Hypothalamus (tissue), 51 donors: ENCODE data around the gene ZBED3.
"Not testable (repeated sequence)": the region's sequence is repeated elsewhere in the genome, so short reads cannot be mapped to it uniquely, and the experiment has no call there.

ENCODE experiments used
- DNase-seq, 51 donors: peaks; one replicate each; lab custom pipeline; 2025; lab: John Stamatoyannopoulos, UW

Gene ZBED3, protein sequence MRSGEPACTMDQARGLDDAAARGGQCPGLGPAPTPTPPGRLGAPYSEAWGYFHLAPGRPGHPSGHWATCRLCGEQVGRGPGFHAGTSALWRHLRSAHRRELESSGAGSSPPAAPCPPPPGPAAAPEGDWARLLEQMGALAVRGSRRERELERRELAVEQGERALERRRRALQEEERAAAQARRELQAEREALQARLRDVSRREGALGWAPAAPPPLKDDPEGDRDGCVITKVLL

DNA sequence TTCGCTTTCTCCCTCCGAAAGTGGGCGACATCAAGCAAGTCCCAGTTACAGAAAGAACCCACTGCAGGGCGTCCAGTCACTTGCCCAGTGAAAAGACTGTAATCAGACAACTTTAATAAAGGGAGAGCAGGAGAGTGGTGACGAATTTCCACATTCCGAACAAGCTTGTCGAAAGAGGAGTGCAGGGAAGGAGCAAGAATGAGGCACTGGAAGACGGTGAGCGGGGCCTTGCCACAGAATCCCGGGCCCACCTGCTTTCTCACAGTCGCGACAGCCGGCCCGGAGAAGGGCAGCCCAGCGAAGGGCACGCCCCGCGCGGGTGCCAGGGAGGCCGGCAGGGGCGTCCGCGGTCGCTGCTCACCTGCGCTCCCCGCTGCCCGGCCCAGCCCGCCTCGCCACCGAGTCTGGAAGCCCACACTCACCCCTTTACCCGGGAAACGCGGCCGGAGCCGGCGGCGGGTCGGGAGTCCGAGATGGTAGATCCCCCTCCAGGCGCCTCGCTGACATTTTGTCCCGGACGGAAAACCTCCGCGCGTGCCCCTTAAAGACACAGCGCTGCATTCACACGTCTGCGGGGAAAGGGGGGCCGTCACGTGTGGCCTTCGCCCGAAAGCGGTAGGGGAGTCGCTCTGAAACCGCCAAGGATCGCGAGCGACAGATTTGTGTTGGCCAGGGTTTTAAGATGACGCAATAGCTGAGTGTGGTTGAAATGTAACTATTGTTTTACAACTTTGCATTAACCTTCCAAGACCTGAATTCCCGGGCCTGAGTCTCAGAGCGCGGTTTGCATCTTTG, at the start of gene ZBED3:
TSS of gene ZBED3 (minus strand) at position 597 of the 795 bp plus-strand sequence. CDS start 9,407 bp downstream, outside the sequence.
- DNase-seq, result peak in 49 of 51 donors; percentile 26 to 87 (median 64)

DNA sequence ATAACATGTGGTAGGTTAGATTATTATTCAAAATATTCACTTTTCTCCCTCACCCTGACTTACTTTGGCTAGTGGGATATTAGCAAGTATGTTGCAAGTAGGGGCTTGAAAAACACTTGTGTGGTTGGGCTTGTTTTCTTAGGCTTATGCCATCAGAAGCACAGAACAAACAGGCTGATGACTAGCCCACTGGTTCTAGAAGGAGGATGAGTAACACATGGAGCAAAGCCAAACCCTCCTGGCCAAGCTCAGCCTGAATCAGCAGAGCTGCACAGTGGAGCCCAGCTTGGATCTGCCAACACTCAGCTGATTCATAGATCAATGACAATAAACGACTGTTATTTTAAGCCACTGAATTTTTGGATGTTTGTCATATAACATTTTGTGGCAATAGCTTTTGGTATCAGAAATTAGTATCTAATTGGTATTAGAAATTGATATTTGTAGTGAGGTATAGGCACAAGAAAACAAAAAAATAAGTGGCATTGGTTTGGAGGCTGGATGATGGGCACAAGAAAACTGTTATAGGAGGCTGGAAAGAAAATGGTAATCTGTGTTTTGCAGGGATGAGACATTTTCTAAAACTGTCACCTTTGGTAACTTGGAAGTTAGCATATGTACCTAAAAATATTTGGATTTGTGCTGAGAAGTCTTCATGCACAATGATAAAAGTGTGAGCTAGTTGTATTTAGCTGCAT, 46.1 kb upstream of the ZBED3 start:
- DNase-seq, result peak in 40 of 51 donors; percentile 6 to 88 (median 63)

DNA sequence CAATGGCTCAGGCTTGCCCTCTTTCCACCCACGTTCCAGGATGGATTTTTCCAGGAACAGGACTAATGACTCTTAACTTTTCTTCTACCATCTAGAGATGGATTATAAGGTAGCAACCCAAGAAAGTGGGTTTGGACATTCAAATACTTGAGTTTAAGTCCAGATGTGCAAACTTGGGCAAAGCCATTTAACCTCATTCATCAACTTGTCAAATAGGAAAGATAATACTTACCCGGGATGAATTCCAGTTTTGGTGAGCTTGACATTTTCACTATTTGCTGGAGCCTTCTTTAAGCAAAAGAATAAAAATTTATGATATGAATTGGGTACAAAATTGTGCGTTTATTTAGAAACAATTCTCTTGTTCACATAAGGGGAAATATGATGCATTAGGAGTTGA, 44.3 kb upstream of the ZBED3 start:
- no peak for DNase-seq

DNA sequence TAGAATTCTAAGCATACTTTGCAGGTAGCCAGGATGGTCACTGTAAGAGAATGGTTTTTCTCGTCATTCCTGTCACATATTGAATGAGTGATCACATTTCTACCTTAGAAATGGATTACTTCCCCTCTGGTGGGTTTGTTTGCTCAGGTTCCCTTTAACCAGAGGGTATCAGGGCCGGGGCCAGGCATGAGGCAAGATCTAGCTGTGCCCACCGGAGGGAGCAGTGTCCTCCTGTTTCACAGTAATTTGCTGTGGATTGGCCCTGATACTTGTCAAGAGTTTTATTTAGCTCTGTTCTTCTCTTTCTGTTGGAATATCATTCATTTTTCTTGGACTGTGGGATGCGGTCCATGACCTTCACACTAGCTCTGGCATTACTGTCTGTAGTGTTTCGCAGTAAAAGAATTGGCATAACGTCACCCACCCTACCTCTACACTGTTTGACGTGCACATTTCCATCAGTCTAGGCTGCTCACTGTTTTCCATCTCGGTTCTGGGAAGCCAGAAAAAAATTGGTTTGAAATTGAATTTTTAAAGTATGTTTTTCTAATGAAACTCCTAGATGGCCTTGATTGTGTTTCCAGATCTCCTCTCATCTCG, 42.4 kb upstream of the ZBED3 start:
- DNase-seq, result peak in 18 of 51 donors; percentile 2 to 29 (median 10)

DNA sequence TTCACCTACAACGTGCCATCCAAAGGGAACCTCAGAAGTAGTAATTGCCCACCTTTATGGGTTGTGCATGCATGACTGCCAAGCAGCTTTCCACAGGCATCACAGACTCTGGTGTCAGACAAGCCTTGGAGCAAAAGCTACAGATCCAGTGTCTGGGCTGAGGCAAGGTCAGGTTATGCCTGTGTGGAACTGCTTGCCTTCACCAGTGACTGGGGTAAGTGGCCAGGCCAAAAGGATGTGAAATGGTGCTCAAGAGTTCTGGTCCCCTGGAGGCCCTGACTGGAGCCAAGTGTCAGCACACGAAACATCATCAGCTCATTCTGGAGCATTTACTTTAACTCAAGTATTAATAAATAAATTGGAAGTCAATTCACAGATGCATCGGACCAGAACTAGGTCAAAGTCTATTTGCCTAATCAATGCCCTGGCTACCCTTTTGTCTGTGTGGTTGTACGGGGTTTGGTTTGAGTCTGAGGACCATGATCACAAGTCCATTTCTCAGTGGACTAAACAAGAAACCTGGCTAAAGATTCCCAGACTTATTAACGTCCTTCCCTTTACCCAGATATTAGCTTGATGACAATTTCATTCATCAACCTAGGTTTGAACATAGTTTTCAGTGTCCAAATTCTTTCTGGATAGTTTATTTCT, 41.5 kb upstream of the ZBED3 start:
- no peak for DNase-seq

DNA sequence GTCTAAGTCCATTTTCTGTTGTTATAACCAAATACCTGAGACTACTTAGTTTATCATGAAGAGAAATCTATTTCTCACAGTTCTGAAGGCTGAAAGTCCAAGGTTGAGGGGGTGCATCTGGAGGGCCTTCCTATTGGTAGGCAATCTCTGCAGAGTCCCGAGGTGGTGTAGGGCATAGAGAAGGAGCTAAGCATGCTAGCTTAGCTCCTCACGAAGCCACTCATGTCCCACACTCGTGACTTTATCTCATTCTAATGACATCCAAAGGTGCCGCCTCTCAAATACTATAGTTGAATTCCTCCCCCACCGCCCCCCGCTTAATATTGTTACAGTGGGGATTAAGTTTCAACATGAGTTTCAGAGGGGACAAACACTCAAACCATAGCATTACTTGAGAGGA, 36.0 kb upstream of the ZBED3 start:
- DNase-seq, result no peak

DNA sequence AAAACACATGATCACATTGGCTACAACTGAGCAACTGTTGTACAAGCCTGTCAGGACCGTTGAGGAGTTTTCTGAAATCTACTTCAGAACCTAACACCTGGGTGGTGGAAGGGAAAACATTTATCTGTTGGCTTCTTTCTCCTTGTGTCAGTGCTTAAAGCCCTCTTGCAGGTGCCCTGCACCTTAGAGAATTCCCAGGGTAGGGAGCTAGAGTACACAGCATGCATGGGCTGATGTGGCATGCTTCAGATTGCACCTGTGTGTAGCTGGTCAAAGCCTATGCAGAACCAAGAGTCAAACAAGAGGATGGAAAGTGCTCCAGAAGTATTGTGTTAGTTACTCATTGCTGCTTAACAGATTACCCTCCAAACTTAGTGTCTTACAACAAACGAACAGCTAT, 33.6 kb upstream of the ZBED3 start:
- DNase-seq, result no peak

DNA sequence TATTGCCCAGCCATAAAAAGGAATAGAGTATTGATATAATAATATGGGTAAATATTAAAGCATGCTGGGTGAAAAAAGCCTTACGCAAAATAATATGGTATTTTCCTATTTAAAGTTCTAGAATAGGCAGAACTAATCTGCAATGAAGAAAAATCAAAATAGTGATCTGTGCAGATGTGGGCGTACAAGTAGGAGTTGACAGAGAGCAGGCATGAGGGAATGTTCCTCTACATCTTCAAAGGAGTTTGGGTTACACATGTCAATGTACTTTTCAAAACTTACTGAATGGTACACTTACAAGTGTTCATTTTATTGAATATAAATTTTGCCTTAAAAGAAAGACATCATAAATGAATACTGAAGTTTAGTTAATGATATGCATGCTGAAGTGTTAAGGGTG, 33.0 kb upstream of the ZBED3 start:
- no peak for DNase-seq

DNA sequence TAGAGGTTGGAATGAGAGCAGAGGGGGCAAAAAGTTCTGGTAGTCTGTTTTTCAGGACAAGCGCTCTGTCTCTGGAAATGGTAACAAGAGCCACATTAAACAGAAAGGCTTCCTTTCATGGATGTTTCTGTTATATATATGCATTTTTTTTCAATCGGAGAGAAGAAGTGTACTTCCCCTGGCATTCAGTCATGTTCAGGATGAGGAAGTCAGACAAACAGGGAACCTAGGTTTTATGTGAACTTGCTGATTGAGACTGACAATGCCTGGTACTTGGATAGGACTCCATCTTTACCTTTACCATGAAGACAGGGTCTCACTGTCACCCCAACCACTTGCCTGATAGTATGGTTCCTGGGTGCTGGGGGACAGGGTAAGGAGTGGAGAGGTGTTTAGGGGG, 30.1 kb upstream of the ZBED3 start:
- DNase-seq, result no peak

DNA sequence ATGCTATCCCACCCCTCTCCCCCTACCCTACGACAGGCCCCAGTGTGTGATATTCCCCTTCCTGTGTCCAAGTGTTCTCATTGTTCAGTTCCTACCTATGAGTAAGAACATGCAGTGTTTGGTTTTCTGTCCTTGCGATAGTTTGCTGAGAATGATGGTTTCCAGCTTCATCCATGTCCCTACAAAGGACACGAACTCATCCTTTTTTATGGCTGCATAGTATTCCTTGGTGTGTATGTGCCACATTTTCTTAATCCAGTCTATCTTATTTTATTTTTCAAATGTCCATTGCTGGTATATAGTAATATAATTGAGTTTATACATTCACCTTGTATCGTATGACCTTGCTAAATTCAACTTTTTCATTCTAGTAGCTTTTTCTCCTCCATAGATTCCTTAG, 19.9 kb upstream of the ZBED3 start:
- not testable (repeated sequence) for DNase-seq

DNA sequence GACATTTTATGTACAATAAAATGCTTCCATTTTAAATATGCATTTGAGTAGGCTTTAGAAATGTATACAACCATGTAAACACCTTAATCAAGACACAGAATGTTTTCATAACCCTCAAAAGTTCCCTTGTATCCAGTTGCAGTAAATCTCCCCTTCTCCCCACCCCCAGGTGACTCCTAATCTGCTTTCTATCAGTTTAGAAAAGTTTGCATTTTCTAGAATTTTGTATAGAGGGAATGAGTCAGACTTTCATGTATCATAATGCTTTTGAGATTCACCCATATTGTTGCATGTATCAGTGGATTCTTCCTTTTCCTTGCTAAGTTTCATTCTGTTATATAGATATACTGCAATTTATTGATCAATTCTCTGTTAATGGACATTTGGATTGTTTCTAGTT, 17.7 kb upstream of the ZBED3 start:
- no peak for DNase-seq

DNA sequence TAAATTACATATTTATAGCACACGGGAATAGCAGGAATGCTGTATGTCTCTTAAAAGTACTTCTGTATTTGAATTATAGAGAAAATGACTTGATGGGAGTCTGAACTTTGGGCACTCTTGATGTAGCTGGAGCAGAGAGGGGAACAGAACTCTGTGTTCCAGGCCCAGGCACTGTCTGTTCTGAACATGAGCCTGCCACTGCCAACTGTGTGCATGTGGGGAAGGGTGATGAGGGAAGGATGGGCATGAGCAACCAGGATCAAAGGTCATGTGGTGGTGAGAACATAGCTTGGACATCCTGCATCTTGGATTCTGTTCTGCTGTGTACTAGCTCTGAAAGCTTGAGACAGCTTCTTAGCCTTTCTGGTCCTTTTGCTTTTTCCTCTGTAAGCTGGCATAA, 16.4 kb upstream of the ZBED3 start:
- no peak for DNase-seq

DNA sequence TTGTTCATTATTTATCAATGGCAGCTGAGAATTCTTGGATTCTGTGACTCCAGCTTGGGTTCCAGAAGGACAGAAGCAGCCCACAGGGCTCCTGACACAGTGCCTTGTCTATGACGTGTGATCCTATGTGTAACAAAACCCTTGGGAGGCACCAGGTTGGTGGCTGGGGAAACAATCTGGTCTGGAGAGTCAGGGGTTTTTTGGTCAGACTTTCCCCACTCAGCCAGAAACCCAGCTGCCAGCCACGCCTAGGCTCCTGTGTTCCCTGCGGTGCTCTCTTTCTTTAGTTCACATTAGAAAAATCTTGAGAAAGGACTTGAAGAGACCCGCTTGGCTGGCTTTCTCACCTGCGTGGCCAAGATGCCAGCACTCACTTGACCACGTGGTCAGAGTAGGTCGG, 15.5 kb upstream of the ZBED3 start:
- DNase-seq, result no peak

DNA sequence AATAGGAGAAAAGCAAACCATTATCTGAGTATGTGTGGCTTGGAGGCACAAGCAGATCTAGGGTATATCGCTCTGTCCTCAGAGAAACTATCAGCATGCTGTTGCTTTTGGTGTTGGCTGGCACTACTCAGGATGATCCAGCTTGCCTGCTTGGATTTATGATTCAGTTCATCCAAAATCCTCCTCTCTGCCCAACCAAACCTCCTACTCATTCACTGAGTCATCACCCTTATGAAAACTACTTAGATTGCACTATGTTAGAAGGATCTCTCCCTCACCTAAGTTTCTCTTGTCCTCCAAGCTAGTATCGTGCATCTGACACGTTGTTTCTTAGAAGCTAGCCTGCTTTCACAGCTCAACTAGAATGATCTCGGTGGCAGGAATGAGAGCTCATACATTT, 14.2 kb upstream of the ZBED3 start:
- peak in 2 of 51 donors; percentile 18 to 56 for DNase-seq

DNA sequence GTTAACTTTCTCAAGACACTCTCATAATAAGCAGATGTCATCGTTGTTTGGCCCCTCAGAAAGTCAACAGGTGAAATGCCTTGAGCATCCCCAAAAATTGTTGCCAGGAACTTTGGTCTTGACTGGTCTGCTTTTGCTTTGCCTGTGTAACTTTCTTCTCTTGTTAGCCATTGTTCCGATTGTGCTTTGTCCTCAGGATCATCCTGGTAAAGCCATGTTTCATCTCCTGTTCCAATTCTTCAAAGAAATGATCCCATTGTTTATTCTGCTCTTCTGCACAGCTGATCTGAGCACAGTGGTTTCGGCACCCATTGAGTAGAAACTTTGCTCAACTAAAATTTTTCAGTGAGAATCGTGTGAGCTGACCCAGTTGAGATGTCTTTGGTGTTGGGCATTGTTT, 8.1 kb upstream of the ZBED3 start:
- DNase-seq, result peak in 3 of 51 donors; percentile 5 to 23 (median 23)

DNA sequence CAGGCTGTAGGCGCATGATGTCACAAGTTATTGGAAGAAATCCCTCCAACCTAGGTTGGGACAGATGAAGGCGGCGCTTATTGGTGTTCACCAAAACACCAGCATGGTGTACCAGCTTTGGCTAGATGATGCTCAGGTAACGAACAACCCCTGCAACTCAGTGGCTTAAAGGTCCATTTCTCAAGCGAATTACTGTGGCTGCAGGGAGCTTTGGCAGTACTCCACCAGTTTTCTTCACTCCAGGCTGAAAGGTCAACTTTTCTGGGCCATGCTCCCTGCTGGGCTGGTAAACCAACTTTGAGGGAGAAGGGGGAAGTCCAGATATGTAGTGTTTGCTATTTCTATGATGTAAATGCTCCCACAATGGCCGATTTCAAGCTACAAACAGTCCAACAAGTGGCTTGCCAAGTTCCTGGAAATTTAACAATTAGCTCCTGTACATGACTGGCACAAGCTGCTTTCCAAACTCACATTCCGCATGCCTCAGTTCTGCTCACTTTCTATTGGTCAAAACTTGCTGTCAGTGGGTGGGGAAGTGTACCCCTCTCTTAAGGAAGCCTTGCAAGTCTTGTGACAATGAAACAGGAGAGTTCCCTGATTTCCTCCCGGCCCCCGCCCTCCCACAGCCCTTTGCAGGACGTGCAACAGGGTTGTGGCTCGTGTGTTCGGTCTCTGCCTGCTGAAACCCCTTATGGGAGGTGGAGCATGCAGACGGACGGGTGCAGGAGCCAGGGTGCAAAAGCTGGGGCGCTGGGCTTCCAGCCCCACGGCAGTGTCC, 588 bp upstream of the ZBED3 start:
- peak in 29 of 51 donors; percentile 11 to 82 (median 40) for DNase-seq

DNA sequence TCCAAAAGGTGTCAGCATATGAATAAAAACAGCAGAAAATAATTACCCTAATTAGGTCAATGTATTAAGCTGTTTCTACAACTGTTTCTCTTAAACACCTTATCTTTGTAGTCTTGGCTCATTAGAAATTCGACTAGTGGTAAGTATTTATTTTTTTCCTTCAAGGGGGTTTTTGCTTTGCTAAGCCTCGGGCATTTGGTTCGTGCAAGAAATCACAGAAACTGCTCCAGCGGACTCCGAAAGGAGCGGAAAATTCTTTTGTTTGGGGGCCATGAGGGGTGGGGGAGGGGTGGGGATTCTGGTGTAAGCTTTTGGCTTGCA, 757 bp downstream of the ZBED3 start:
- peak in 1 of 51 donors; percentile 15 for DNase-seq

DNA sequence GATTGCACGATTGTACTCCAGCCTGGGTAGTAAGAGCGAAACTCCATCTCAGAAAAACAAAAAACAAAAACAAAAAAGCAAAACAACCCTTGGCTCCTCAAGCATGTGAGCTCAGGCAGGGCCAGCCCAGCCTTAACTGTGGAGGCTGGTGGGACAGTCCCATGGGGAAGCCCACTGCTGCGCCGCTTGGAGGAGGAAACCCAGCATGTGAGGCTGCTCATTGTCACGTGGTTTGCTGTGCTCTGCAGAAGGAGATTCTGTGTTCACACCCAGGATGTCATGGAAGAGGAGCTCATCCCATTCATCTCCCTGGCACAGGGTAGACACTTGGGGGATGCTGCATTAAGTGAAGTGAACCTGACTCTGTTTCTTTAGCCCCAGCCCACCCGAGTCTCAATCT, 4.0 kb downstream of the ZBED3 start:
- DNase-seq, result no peak

DNA sequence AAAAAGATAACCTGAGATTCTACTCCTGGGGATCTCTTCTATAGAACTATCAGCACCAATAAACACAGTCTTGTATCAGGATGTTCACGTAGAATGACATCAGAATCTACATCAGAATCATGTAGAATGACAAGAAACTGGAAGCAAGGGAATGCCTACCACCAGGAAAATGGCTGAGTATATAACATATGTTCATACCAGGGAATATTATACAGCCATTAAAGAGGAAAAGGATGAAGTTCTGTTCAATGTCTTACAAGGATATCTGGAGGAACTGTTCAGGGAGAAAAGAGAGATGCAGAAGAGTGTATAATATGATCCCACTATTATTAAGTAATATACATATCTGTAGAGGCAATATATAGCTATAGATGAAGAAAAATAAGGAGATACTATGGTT, 4.8 kb downstream of the ZBED3 start:
- no peak for DNase-seq

DNA sequence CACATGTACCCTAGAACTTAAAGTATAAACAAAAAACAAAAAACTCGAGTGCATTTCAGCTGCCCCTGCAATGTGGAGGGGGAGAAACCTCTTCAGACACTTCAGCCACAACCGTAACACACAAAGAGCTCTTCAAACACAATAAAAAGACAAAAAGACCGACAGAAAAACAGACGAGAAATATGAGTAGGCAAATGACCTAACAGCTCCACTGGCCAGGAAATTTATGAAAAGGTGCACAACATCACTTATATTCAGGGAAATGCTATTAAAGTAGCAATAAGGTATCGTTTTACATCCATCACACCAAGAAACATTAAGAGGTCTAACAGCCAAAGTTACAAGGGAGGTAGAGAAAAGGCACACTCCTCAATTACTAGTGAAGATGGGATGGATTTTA, 6.2 kb downstream of the ZBED3 start:
- DNase-seq, result no peak
